ENCODE results near the gene RNF144A. TPM values are rescaled to one million over a fixed set of nuclear protein-coding genes. Genes with fewer than 3 reads are reported as not detected.

Gene RNF144A
- total and polyA plus RNA-seq, 2 of the 13 experiments (the other 11 are each of a cell fraction or from before 2014, with no cell fraction given), result 13.9 to 16.5 TPM

- WGBS (ENCODE audit: low lambda C conversion rate), result 87% methylated on average over 2 of the region's 2 CpGs
- Histone ChIP-seq H3K9me3 (ENCODE audit: low read length) (no peaks in the 10 kb centered on the region), H3K79me2 (ENCODE audit: insufficient read depth, low read length) (no peaks in the 10 kb centered on the region), H3K4me2 (ENCODE audit: low read depth, low read length) (no peak overlapping the region), H3K9ac (ENCODE audit: insufficient read depth, low read depth, low read length) (no peak overlapping the region), H3K4me3 (replicated peaks in 1 of 3; ENCODE audit: insufficient read depth in 1 of 3, low read depth in 2 of 3, low read length in 3 of 3) (no peak overlapping the region), H4K20me1 (ENCODE audit: insufficient read depth, low read length) (no peaks in the 10 kb centered on the region), H3K36me3 (replicated peaks in 1 of 2; ENCODE audit: control insufficient read depth in 1 of 2, insufficient read depth in 2 of 2, low read length in 2 of 2) (peaks cover 6 to 30% of the 10 kb centered on the region in 2 experiments), H3K27me3 (ENCODE audit: control insufficient read depth in 1 of 2, insufficient read depth in 2 of 2, low read length in 2 of 2) (no peaks in the 10 kb centered on the region), H3K27ac (ENCODE audit: extremely low read length, insufficient read depth, low read length) (no peak overlapping the region), H3K4me1 (ENCODE audit: insufficient read depth, low read length) (no peaks in the 10 kb centered on the region), H2AFZ (ENCODE audit: low read length) (no peak overlapping the region)
- CTCF ChIA-PET (ENCODE audit: low intra/inter-chr PET ratio, low total read pairs), result no interaction called here
- POLR2A ChIA-PET, result no interaction called here
- in situ Hi-C loops (cut with HindIII; ENCODE audit: extremely low pct_ligation_motif_present, low pct_unique_long_range_greater_than_20kb), result no loop called here
- intact Hi-C loops (cut with micrococcal nuclease; ENCODE audit: unreplicated experiment), result no loop called here
- ATAC-seq (no peak), FAIRE-seq (no peak), DNase-seq (ENCODE audit: low spot score) (no peak)
- no TSS peak for BruUV-seq (replicated peaks)
- no peak for TF ChIP-seq ZNF33B (CRISPR knock-in tag; IDR thresholded peaks at IDR 0.05)
- TF ChIP-seq MTA1 (CRISPR knock-in tag; IDR thresholded peaks at IDR 0.05; ENCODE audit: borderline replicate concordance), result no peak
- no peak for TF ChIP-seq SRF (IDR thresholded peaks at IDR 0.05; ENCODE audit: low read depth, low read length)
- TF ChIP-seq ZNF235 (CRISPR knock-in tag; IDR thresholded peaks at IDR 0.05; ENCODE audit: borderline replicate concordance), result no peak
These were observed 29.5 kb downstream of the RNF144A start for GRCh38 chr2:6946722-6947121.

- H3K4me2 ChIP-seq (ENCODE audit: low read depth, low read length), result no peak overlapping the region
- POLR2A ChIA-PET, result no interaction called here
- H3K9me3 ChIP-seq (ENCODE audit: low read length), result no peaks in the 10 kb centered on the region
- no peak overlapping the region for H2AFZ ChIP-seq (ENCODE audit: low read length)
- DNase-seq (ENCODE audit: low spot score), result no peak
- CTCF ChIA-PET (ENCODE audit: low intra/inter-chr PET ratio, low total read pairs), result no interaction called here
- FAIRE-seq, result no peak
- H3K9ac ChIP-seq (ENCODE audit: insufficient read depth, low read depth, low read length), result no peak overlapping the region
- 94% methylated on average over 6 of the region's 6 CpGs for WGBS (ENCODE audit: low lambda C conversion rate)
- no peak overlapping the region for H3K27ac ChIP-seq (ENCODE audit: extremely low read length, insufficient read depth, low read length)
- intact Hi-C loops (cut with micrococcal nuclease; ENCODE audit: unreplicated experiment), result no loop called here
- in situ Hi-C loops (cut with HindIII; ENCODE audit: extremely low pct_ligation_motif_present, low pct_unique_long_range_greater_than_20kb), result no loop called here
- no peak for ATAC-seq
- H4K20me1 ChIP-seq (ENCODE audit: insufficient read depth, low read length), result no peaks in the 10 kb centered on the region
- no peaks in the 10 kb centered on the region for H3K4me1 ChIP-seq (ENCODE audit: insufficient read depth, low read length)
- no TSS peak for BruUV-seq (replicated peaks)
- H3K27me3 ChIP-seq (ENCODE audit: control insufficient read depth in 1 of 2, insufficient read depth in 2 of 2, low read length in 2 of 2), result no peaks in the 10 kb centered on the region
- no peaks in the 10 kb centered on the region for H3K79me2 ChIP-seq (ENCODE audit: insufficient read depth, low read length)
- H3K36me3 ChIP-seq (replicated peaks in 1 of 2; ENCODE audit: control insufficient read depth in 1 of 2, insufficient read depth in 2 of 2, low read length in 2 of 2), result peaks cover 2 to 25% of the 10 kb centered on the region in 2 experiments; a peak in 4 of 5 replicates
- H3K4me3 ChIP-seq (replicated peaks in 1 of 3; ENCODE audit: insufficient read depth in 1 of 3, low read depth in 2 of 3, low read length in 3 of 3), result no peak overlapping the region
- TF ChIP-seq ZMYM4 (CRISPR knock-in tag; IDR thresholded peaks at IDR 0.05) (no peak), RERE (CRISPR knock-in tag; IDR thresholded peaks at IDR 0.05; ENCODE audit: low read depth) (no peak), ZNF513 (CRISPR knock-in tag; conservative IDR thresholded peaks at IDR 0.05) (no peak), KLF11 (CRISPR knock-in tag; IDR thresholded peaks at IDR 0.05) (no peak), ZNF430 (CRISPR knock-in tag; IDR thresholded peaks at IDR 0.05) (no peak), ZMYM3 (CRISPR knock-in tag; IDR thresholded peaks at IDR 0.05) (no peak), ZNF510 (CRISPR knock-in tag; IDR thresholded peaks at IDR 0.05; ENCODE audit: low read depth) (no peak), ZNF496 (CRISPR knock-in tag; IDR thresholded peaks at IDR 0.05; ENCODE audit: insufficient replicate concordance) (no peak)
These were observed 30.9 kb downstream of the RNF144A start for GRCh38 chr2:6947929-6948676.

Measured in HepG2 (cell line).